Esophagus squamous epithelium (tissue), 5 donors: ENCODE results near the gene TLNRD1. TPM values are rescaled to one million over a fixed set of nuclear protein-coding genes. Genes with fewer than 3 reads are reported as not detected.

ENCODE experiments used
- DNase-seq: peaks from one replicate; lab custom pipeline; 2025; lab: John Stamatoyannopoulos, UW
- H3K27ac ChIP-seq, 4 donors: fragments of 200-600 bp; sonication (generic); one replicate each; pipeline ENCODE4 v1.5.1; 2016 to 2019; ENCODE audit warnings: mild to moderate bottlenecking in 1 of 4
- H3K27me3 ChIP-seq, 4 donors: fragments of 200-600 bp; sonication (generic); 1 replicate in 3 of 4; 2 replicates in 1 of 4; pipeline versions ENCODE4 v1.5.1 to v1.6.0; 2017 to 2021; ENCODE audit warnings: antibody characterized with exemption in 1 of 4
- H3K36me3 ChIP-seq, 3 donors: fragments of 200-600 bp; sonication (generic); one replicate each; pipeline ENCODE4 v1.5.1; 2016 to 2019
- H3K4me1 ChIP-seq, 3 donors: fragments of 200-600 bp; sonication (generic); one replicate each; pipeline ENCODE4 v1.5.1; 2017 to 2019
- H3K4me3 ChIP-seq, 4 donors: fragments of 200-600 bp; sonication (generic); 1 replicate in 3 of 4; 2 replicates in 1 of 4; pipeline ENCODE4 v1.5.1; 2016 to 2019; ENCODE audit warnings: mild to moderate bottlenecking in 2 of 4, moderate library complexity in 1 of 4
- H3K9me3 ChIP-seq, 3 donors: fragments of 200-600 bp; sonication (generic); one replicate each; pipeline ENCODE4 v1.5.1; 2016 to 2019
- CTCF ChIP-seq, 6 experiments: fragments of 450-650 bp in 4 of 6; fragments of 200-600 bp in 2 of 6; sonication (generic) in 2 of 6; IDR thresholded peaks; one replicate each; pipeline ENCODE4 v1.5.1; 2016 to 2019; ENCODE audit warnings: antibody characterized with exemption in 6 of 6, mild to moderate bottlenecking in 4 of 6, moderate library complexity in 4 of 6
- POLR2A ChIP-seq, 4 donors: fragments of 450-650 bp; IDR thresholded peaks; one replicate each; pipeline ENCODE4 v1.6.1; 2017; ENCODE audit warnings: antibody characterized with exemption in 4 of 4, mild to moderate bottlenecking in 4 of 4, moderate library complexity in 3 of 4
- WGBS, 2 donors: methylation state at CpG; one replicate each; pipeline ENCODE4 v1.1.5; 2018; 5-methylcytosine and 5-hydroxymethylcytosine counted together
- intact Hi-C: fragments of 100-400 bp; cut with DNase I; formaldehyde crosslinking; loops from one replicate; pipeline ENCODE4 v1.15.0; 2022
- total RNA-seq, 4 donors: library from RNA; depleted of rRNA; stranded (reverse); fragments of >200 nt; gene quantifications; one replicate each; pipeline ENCODE4 v1.1.0, GENCODE V29; 2016
- donor health status: DM: yes; HTN: yes; CAD: no.

Gene TLNRD1
- total RNA-seq, 4 donors from 2014 or later: 17.2 to 57.8 (median 22.6) TPM

GRCh38 chr15:80967451-80967850 is 33.3 kb upstream of the TLNRD1 start:
- H3K4me1 ChIP-seq: peaks cover 0 to 13% (median 4%) of the 10 kb centered on the region in 3 donors
- DNase-seq: no peak
- no peaks in the 10 kb centered on the region for H3K9me3 ChIP-seq
- no peaks in the 10 kb centered on the region for H3K27me3 ChIP-seq
- intact Hi-C loops: loop anchor here (10.0 kb wide), 1 partner anchor 183 kb away; no protein-coding TSS in a partner anchor
- H3K36me3 ChIP-seq: peaks cover 0 to 44% (median 11%) of the 10 kb centered on the region in 3 donors
- H3K27ac ChIP-seq: no peak overlapping the region
- TF ChIP-seq CTCF (IDR thresholded peaks at IDR 0.05): no peak
- TF ChIP-seq POLR2A (IDR thresholded peaks at IDR 0.05): no peak
- WGBS, 2 donors: 33 to 47% methylated on average over 1 to 3 of the region's 3 CpGs
- no peak overlapping the region for H3K4me3 ChIP-seq

GRCh38 chr15:80967991-80968510 is 32.7 kb upstream of the TLNRD1 start:
- Histone ChIP-seq H3K36me3 (peaks cover 0 to 48% (median 11%) of the 10 kb centered on the region in 3 donors), H3K4me1 (peaks cover 0 to 13% (median 4%) of the 10 kb centered on the region in 3 donors), H3K4me3 (no peak overlapping the region), H3K27ac (no peak overlapping the region), H3K27me3 (no peaks in the 10 kb centered on the region), H3K9me3 (no peaks in the 10 kb centered on the region)
- intact Hi-C loops: loop anchor here (10.0 kb wide), 1 partner anchor 183 kb away; no protein-coding TSS in a partner anchor
- TF ChIP-seq POLR2A (IDR thresholded peaks at IDR 0.05): no peak
- TF ChIP-seq CTCF (IDR thresholded peaks at IDR 0.05): no peak
- 95 to 100% methylated on average over 1 to 3 of the region's 4 CpGs for WGBS, 2 donors
- no peak for DNase-seq

DNA sequence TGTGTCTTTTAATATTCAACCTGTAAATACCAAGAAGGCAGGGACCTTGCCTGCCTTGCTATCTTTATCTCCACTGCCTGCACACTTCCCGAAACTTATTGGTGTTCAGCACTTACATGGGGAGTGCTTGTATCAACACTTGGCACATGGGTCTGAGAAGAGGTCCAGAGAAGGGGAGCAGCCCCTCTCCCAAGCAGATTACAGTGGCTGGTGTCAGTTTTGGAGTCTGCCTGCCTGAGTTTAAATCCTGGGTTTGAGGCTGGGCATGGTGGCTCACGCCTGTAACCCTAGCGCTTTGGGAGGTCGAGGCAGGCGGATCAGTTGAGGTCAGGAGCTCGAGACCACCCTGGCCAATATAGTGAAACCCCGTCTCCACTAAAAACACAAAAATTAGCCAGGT is 31.4 kb upstream of the TLNRD1 start:
- Histone ChIP-seq H3K9me3 (no peaks in the 10 kb centered on the region), H3K27ac (no peak overlapping the region), H3K27me3 (no peaks in the 10 kb centered on the region), H3K4me3 (no peak overlapping the region), H3K36me3 (peaks cover 0 to 58% (median 11%) of the 10 kb centered on the region in 3 donors), H3K4me1 (peaks cover 0 to 20% (median 4%) of the 10 kb centered on the region in 3 donors)
- TF ChIP-seq POLR2A (IDR thresholded peaks at IDR 0.05) (no peak), CTCF (IDR thresholded peaks at IDR 0.05) (no peak)
- intact Hi-C loops: loop anchor here (10.0 kb wide), 1 partner anchor 185 kb away; no protein-coding TSS in a partner anchor
- no peak for DNase-seq
- whole genome bisulfite sequencing, 2 donors: 75 to 77% methylated on average over 6 to 7 of the region's 7 CpGs

DNA sequence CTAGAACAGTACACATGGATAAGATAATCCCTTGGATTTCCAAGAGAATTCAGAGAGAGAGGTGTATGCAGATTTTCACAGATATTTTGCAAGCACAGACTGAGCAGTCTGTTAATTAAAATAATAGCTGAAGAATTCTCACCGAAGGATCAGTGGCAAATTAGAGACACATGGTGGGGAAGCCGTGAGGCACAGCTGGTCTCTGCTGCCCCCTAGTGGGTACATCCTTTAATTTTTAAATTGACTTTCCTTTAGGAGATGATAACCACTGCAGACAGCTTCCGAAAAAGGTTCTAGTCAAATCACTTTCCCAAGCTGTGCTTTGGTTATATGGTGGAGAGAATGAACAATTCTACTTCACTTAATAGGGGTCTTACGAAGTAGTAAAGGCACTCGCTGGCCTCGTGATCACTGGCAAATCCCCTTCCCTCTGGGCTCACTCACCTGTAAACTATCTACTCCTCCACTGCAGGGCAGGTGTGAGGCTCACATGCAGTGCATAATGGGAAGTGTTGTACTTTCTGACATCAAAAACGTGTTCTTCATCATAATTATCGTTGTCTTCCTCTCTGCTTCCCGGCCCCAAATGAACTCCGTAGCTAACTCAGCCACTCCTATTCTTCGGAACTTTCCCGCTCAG is 30.6 kb upstream of the TLNRD1 start:
- Histone ChIP-seq H3K4me3 (no peak overlapping the region), H3K4me1 (peaks cover 0 to 20% (median 4%) of the 10 kb centered on the region in 3 donors), H3K27me3 (no peaks in the 10 kb centered on the region), H3K36me3 (peaks cover 0 to 50% (median 11%) of the 10 kb centered on the region in 3 donors), H3K27ac (no peak overlapping the region), H3K9me3 (no peaks in the 10 kb centered on the region)
- intact Hi-C loops: loop anchor here (10.0 kb wide), 3 partner anchors 295 to 515 kb away; no protein-coding TSS in a partner anchor
- peak; percentile 75 to 90 (median 84) for TF ChIP-seq CTCF (IDR thresholded peaks at IDR 0.05)
- no peak for TF ChIP-seq POLR2A (IDR thresholded peaks at IDR 0.05)
- no peak for DNase-seq
- WGBS, 2 donors: 39 to 46% methylated on average over 12 of the region's 12 CpGs

GRCh38 chr15:80970658-80971057 is 30.1 kb upstream of the TLNRD1 start:
- TF ChIP-seq CTCF (IDR thresholded peaks at IDR 0.05) (no peak), POLR2A (IDR thresholded peaks at IDR 0.05) (no peak)
- H3K4me1 ChIP-seq: peaks cover 0 to 20% (median 4%) of the 10 kb centered on the region in 3 donors
- no peaks in the 10 kb centered on the region for H3K27me3 ChIP-seq
- no peak overlapping the region for H3K4me3 ChIP-seq
- no peaks in the 10 kb centered on the region for H3K9me3 ChIP-seq
- no peak overlapping the region for H3K27ac ChIP-seq
- DNase-seq: no peak
- intact Hi-C loops: loop anchor here (10.0 kb wide), 3 partner anchors 294 to 516 kb away; no protein-coding TSS in a partner anchor
- 61 to 64% methylated on average over 3 of the region's 3 CpGs for WGBS, 2 donors
- H3K36me3 ChIP-seq: peaks cover 0 to 50% (median 11%) of the 10 kb centered on the region in 3 donors
